HepG2 (cell line): ENCODE measurements around the gene HIC1. TPM values are rescaled to one million over a fixed set of nuclear protein-coding genes. Genes with fewer than 3 reads are reported as not detected.

Source experiments
- ARID2 ChIP-seq: sonication (generic); formaldehyde crosslinking; IDR thresholded peaks from 2 replicates; pipeline ENCODE4 v1.8.1; 2022; ENCODE audit warnings: mild to moderate bottlenecking, missing genetic modification reagents, borderline replicate concordance
- CCDC6 ChIP-seq: sonication (generic); formaldehyde crosslinking; IDR thresholded peaks from 2 replicates; pipeline ENCODE4 v1.8.1; 2022; ENCODE audit warnings: mild to moderate bottlenecking, missing genetic modification reagents, moderate library complexity
- IKZF4 ChIP-seq: sonication (generic); formaldehyde crosslinking; IDR thresholded peaks from 2 replicates; pipeline ENCODE4 v1.5.1; 2020; ENCODE audit warnings: borderline replicate concordance, mild to moderate bottlenecking, low read depth, missing genetic modification reagents; ENCODE audit errors: not compliant biosample characterization
- SAFB2 ChIP-seq: sonication (generic); formaldehyde crosslinking; IDR thresholded peaks from 2 replicates; pipeline ENCODE4 v1.5.1; 2020; ENCODE audit warnings: missing genetic modification reagents, low read depth, mild to moderate bottlenecking, borderline replicate concordance
- SIN3A ChIP-seq: IDR thresholded peaks from 2 replicates; pipeline ENCODE4 v1.6.1; 2011; ENCODE audit warnings: low read depth, mild to moderate bottlenecking, control low read depth, low read length, borderline replicate concordance
- ZFY ChIP-seq: sonication (generic); formaldehyde crosslinking; IDR thresholded peaks from 2 replicates; pipeline ENCODE4 v1.4.0; 2020; ENCODE audit warnings: missing genetic modification reagents
- ZNF431 ChIP-seq: sonication (generic); formaldehyde crosslinking; IDR thresholded peaks from 2 replicates; pipeline ENCODE4 v1.9.0; 2022; ENCODE audit warnings: missing genetic modification reagents, low read depth, mild to moderate bottlenecking, borderline replicate concordance
- ZNF441 ChIP-seq: sonication (generic); formaldehyde crosslinking; IDR thresholded peaks from 2 replicates; pipeline ENCODE4 v1.7.0; 2021; ENCODE audit warnings: missing genetic modification reagents, borderline replicate concordance
- ZNF547 ChIP-seq: sonication (generic); formaldehyde crosslinking; IDR thresholded peaks from 2 replicates; pipeline ENCODE4 v1.5.1; 2020; ENCODE audit warnings: mild to moderate bottlenecking, missing genetic modification reagents
- ZNF670 ChIP-seq: sonication (generic); formaldehyde crosslinking; IDR thresholded peaks from 2 replicates; pipeline ENCODE4 v1.8.0; 2022; ENCODE audit warnings: mild to moderate bottlenecking, missing genetic modification reagents, borderline replicate concordance
- ZNF790 ChIP-seq: sonication (generic); formaldehyde crosslinking; IDR thresholded peaks from 2 replicates; pipeline ENCODE4 v1.8.0; 2022; ENCODE audit warnings: missing genetic modification reagents, mild to moderate bottlenecking, borderline replicate concordance
- polyA plus RNA-seq, 8 experiments: library from polyadenylated mRNA; depleted of rRNA in 3 of 8; stranded (reverse) in 7 of 8; unstranded in 1 of 8; fragments of >200 nt; fragmentation: Illumina TruSeq in 4 of 8; extraction: Trizol in 4 of 8; gene quantifications; 2 replicates each; pipeline versions ENCODE4 v1.2.1 to v1.2.3, GENCODE V29; 2011 to 2016; ENCODE audit warnings: low read depth in 4 of 8, missing spikeins in 1 of 8, mixed read lengths in 1 of 8; ENCODE audit not compliant: insufficient read depth in 1 of 8
- total RNA-seq, 5 experiments: library from RNA; depleted of rRNA; stranded (reverse); fragments of >200 nt; fragmentation: Illumina TruSeq; extraction: Trizol; gene quantifications; 2 replicates each; pipeline ENCODE4 v1.2.3, GENCODE V29; 2016; ENCODE audit warnings: low read depth in 1 of 5
- TF ChIP-seq, protein P1 (sequence below): IDR thresholded peaks from 2 replicates; pipeline ENCODE4 v1.6.1; 2016; ENCODE audit warnings: low read depth, control low read depth
- TF ChIP-seq, protein P2 (sequence below): sonication (generic); formaldehyde crosslinking; IDR thresholded peaks from 2 replicates; pipeline ENCODE4 v1.4.0; 2020; ENCODE audit warnings: mild to moderate bottlenecking, missing genetic modification reagents
- TF ChIP-seq, protein P3 (sequence below): sonication (generic); formaldehyde crosslinking; IDR thresholded peaks from 2 replicates; pipeline ENCODE4 v1.4.0; 2020; ENCODE audit warnings: missing genetic modification reagents
- TF ChIP-seq, protein P4 (sequence below), 2 experiments: sonication (generic) in 1 of 2; formaldehyde crosslinking in 1 of 2; IDR thresholded peaks; 2 replicates each; pipeline versions ENCODE4 v1.4.0 to v1.6.1; 2016 to 2020; ENCODE audit warnings: borderline replicate concordance in 1 of 2, low read depth in 1 of 2, mild to moderate bottlenecking in 1 of 2, missing genetic modification reagents in 1 of 2

The HIC1 gene
- total and polyA plus RNA-seq, 2 of the 13 experiments (the other 11 are each of a cell fraction or from before 2014, with no cell fraction given) = 0.04 to 0.31 TPM

DNA sequence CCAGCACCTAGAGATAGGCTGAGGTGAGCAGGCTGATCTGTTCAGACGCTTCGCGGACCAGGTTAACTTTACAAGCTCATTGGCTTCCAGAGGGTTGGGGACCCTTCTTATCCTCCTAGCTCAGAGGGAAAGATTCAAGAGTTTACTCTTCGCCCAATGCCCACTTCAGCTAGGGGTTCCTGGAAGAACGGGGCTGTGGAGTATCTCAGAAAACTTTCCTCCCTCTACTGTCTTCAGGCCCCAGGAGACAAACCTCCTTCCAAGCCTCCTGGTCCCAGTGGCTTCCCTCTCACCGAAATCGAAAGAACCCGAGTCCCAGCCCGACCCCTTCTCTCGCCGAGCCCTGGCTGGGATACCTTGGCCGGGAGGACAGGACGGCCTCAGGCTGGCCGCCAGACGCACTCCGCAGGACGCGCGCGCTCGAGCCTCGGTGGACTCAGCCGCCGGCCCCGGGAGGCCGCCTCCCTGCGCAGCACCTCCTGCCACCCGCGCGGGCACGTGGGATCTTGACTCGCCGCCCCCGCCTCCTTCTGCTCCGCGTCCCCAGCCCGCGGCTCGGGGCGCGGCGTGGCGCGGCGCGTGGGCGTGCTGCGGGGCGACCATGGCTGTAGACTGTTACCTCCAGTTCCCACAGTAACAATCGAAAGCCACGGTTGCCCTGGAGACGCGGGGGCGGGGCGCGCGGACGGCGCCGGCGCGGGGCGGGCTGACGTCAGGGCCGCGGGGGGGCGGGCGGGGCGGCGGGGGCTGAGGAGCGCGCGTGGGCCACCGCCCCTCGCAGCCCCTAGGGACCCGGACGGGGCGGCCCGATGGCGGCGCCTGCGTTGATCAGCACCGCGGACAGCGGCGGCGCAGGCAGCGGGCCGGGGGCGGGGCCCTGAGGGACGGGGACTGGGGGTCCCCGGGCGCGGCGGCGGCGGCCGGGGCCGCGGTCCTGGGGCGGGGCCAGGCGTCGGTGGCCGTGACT, 5.3 kb upstream of the HIC1 start (continued):
- TF ChIP-seq ARID2 (CRISPR knock-in tag) (no peak), IKZF4 (peak; percentile 73), CCDC6 (CRISPR knock-in tag) (peak; percentile 53; the same call in 1 of the 2 replicates), ZNF431 (CRISPR knock-in tag) (peak; percentile 35; the same call in 1 of the 2 replicates), ZNF670 (CRISPR knock-in tag) (no peak), ZNF547 (0 out of 2 replicates have a peak, but pooled peaks have one; percentile 20), ZNF790 (CRISPR knock-in tag) (peak; percentile 27; the same call in 1 of the 2 replicates), ZFY (peak; percentile 12; the same call in 1 of the 2 replicates), SAFB2 (0 out of 2 replicates have a peak, but pooled peaks have one; percentile 4), ZNF441 (peak; percentile 28; the same call in 1 of the 2 replicates), SIN3A (peak; percentile 79; the same call in 1 of the 2 replicates)
- TF ChIP-seq, protein P1, sequence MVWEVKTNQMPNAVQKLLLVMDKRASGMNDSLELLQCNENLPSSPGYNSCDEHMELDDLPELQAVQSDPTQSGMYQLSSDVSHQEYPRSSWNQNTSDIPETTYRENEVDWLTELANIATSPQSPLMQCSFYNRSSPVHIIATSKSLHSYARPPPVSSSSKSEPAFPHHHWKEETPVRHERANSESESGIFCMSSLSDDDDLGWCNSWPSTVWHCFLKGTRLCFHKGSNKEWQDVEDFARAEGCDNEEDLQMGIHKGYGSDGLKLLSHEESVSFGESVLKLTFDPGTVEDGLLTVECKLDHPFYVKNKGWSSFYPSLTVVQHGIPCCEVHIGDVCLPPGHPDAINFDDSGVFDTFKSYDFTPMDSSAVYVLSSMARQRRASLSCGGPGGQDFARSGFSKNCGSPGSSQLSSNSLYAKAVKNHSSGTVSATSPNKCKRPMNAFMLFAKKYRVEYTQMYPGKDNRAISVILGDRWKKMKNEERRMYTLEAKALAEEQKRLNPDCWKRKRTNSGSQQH (CRISPR knock-in tag) = peak; percentile 82; the same call in 1 of the 2 replicates
- TF ChIP-seq, protein P2, sequence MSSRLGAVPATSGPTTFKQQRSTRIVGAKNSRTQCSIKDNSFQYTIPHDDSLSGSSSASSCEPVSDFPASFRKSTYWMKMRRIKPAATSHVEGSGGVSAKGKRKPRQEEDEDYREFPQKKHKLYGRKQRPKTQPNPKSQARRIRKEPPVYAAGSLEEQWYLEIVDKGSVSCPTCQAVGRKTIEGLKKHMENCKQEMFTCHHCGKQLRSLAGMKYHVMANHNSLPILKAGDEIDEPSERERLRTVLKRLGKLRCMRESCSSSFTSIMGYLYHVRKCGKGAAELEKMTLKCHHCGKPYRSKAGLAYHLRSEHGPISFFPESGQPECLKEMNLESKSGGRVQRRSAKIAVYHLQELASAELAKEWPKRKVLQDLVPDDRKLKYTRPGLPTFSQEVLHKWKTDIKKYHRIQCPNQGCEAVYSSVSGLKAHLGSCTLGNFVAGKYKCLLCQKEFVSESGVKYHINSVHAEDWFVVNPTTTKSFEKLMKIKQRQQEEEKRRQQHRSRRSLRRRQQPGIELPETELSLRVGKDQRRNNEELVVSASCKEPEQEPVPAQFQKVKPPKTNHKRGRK = no peak
- TF ChIP-seq, protein P3, sequence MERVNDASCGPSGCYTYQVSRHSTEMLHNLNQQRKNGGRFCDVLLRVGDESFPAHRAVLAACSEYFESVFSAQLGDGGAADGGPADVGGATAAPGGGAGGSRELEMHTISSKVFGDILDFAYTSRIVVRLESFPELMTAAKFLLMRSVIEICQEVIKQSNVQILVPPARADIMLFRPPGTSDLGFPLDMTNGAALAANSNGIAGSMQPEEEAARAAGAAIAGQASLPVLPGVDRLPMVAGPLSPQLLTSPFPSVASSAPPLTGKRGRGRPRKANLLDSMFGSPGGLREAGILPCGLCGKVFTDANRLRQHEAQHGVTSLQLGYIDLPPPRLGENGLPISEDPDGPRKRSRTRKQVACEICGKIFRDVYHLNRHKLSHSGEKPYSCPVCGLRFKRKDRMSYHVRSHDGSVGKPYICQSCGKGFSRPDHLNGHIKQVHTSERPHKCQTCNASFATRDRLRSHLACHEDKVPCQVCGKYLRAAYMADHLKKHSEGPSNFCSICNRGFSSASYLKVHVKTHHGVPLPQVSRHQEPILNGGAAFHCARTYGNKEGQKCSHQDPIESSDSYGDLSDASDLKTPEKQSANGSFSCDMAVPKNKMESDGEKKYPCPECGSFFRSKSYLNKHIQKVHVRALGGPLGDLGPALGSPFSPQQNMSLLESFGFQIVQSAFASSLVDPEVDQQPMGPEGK (CRISPR knock-in tag) = peak; percentile 34; the same call in 1 of the 2 replicates
- TF ChIP-seq, protein P4, sequence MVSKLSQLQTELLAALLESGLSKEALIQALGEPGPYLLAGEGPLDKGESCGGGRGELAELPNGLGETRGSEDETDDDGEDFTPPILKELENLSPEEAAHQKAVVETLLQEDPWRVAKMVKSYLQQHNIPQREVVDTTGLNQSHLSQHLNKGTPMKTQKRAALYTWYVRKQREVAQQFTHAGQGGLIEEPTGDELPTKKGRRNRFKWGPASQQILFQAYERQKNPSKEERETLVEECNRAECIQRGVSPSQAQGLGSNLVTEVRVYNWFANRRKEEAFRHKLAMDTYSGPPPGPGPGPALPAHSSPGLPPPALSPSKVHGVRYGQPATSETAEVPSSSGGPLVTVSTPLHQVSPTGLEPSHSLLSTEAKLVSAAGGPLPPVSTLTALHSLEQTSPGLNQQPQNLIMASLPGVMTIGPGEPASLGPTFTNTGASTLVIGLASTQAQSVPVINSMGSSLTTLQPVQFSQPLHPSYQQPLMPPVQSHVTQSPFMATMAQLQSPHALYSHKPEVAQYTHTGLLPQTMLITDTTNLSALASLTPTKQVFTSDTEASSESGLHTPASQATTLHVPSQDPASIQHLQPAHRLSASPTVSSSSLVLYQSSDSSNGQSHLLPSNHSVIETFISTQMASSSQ (IDR thresholded peaks at IDR 0.05; ENCODE audit: low read depth) = no peak
- TF ChIP-seq, protein P4 (CRISPR knock-in tag; IDR thresholded peaks at IDR 0.05; ENCODE audit: borderline replicate concordance) = no peak
